H1 (cell line): ENCODE results near the gene TCEA2. TPM values are rescaled to one million over a fixed set of nuclear protein-coding genes. Genes with fewer than 3 reads are reported as not detected.

Experiments used
- CHD1 ChIP-seq: IDR thresholded peaks from 2 replicates; pipeline ENCODE4 v1.6.1; 2012; ENCODE audit warnings: low read depth, low read length, improper control_type of control experiment
- CHD7 ChIP-seq: fragments of 300-600 bp; sonication (generic); IDR thresholded peaks from 2 replicates; pipeline ENCODE4 v1.7.1; 2012; ENCODE audit warnings: low read length, moderate library complexity, mild to moderate bottlenecking, inconsistent platforms; ENCODE audit not compliant: insufficient replicate concordance
- HDAC2 ChIP-seq, 2 experiments: fragments of 300-600 bp in 1 of 2; sonication (generic) in 1 of 2; IDR thresholded peaks; 2 replicates each; pipeline ENCODE4 v1.6.1; 2011 to 2012; ENCODE audit warnings: low read depth in 2 of 2, low read length in 2 of 2, mild to moderate bottlenecking in 2 of 2, moderate library complexity in 2 of 2, borderline replicate concordance in 1 of 2, inconsistent platforms in 1 of 2
- KDM5A ChIP-seq: fragments of 200-600 bp; IDR thresholded peaks from 2 replicates; pipeline ENCODE4 v1.7.1; 2012; ENCODE audit warnings: mild to moderate bottlenecking, low read length, inconsistent platforms, mixed read lengths
- NRF1 ChIP-seq: IDR thresholded peaks from 2 replicates; pipeline ENCODE4 v1.6.1; 2011; ENCODE audit warnings: mild to moderate bottlenecking, low read depth, low read length, improper control_type of control experiment
- RBBP5 ChIP-seq: IDR thresholded peaks from 2 replicates; pipeline ENCODE4 v1.7.1; 2012; ENCODE audit warnings: low read depth, mild to moderate bottlenecking, inconsistent platforms, low read length, moderate library complexity, borderline replicate concordance
- RXRA ChIP-seq: IDR thresholded peaks from 2 replicates; pipeline ENCODE4 v1.6.1; 2011; ENCODE audit warnings: low read depth, mild to moderate bottlenecking, low read length, moderate library complexity; ENCODE audit not compliant: insufficient read depth
- SIRT6 ChIP-seq: IDR thresholded peaks from one replicate; pipeline ENCODE4 v1.7.1; 2012; ENCODE audit warnings: low read length, inconsistent platforms
- SP4 ChIP-seq: IDR thresholded peaks from 2 replicates; pipeline ENCODE4 v1.6.1; 2012; ENCODE audit warnings: low read length, inconsistent platforms
- TAF7 ChIP-seq: optimal IDR thresholded peaks from 2 replicates; pipeline ENCODE3; 2011; ENCODE audit warnings: low read depth, mild to moderate bottlenecking, inconsistent platforms, low read length, moderate library complexity, borderline replicate concordance
- ZNF274 ChIP-seq: IDR thresholded peaks from 2 replicates; pipeline ENCODE4 v1.7.0; 2012; ENCODE audit warnings: low read length, borderline replicate concordance; ENCODE audit errors: extremely low read depth
- polyA plus RNA-seq, 7 experiments: library from polyadenylated mRNA; depleted of rRNA in 3 of 7; stranded (reverse) in 5 of 7; unstranded in 2 of 7; fragments of >200 nt in 5 of 7; fragments of 200-250 nt in 2 of 7; gene quantifications; 1 replicate in 5 of 7; 2 replicates in 1 of 7; 4 replicates in 1 of 7; pipeline versions ENCODE4 v1.2.1 to v1.2.3, GENCODE V29; 2011 to 2013; ENCODE audit warnings: missing spikeins in 2 of 7, mixed read lengths in 2 of 7
- total RNA-seq: library from RNA; stranded (reverse); fragmentation: NEBNext Ultra II Directional; extraction: Animal tissue kit (Norgen Biotek cat#: 25700); gene quantifications from 2 replicates; pipeline ENCODE4 v1.2.1, GENCODE V29; 2021

Gene TCEA2
- total and polyA plus RNA-seq, 2 of the 8 experiments (the other 6 are each of a cell fraction or from before 2014, with no cell fraction given), result 41.4 to 42.3 TPM

GRCh38 chr20:64044484-64045247 is 18.3 kb upstream of the TCEA2 start (continued):
- TF ChIP-seq CHD7, result no peak
- no peak for TF ChIP-seq SP4
- no peak for TF ChIP-seq NRF1
- TF ChIP-seq SIRT6, result no peak
- no peak for TF ChIP-seq RXRA
- no peak for TF ChIP-seq TAF7
- TF ChIP-seq RBBP5, result no peak
- TF ChIP-seq CHD1, result no peak
- no peak for TF ChIP-seq ZNF274
- no peak for TF ChIP-seq HDAC2 (IDR thresholded peaks at IDR 0.05; ENCODE audit: borderline replicate concordance in 1 of 2, low read depth in 2 of 2, low read length in 2 of 2)
- TF ChIP-seq KDM5A, result no peak
